NCI-H69 (cell line): ENCODE data around the gene RAMACL.

Experiments used
- DNase-seq: peaks from one replicate; lab custom pipeline; 2025; lab: John Stamatoyannopoulos, UW

Gene RAMACL

DNA sequence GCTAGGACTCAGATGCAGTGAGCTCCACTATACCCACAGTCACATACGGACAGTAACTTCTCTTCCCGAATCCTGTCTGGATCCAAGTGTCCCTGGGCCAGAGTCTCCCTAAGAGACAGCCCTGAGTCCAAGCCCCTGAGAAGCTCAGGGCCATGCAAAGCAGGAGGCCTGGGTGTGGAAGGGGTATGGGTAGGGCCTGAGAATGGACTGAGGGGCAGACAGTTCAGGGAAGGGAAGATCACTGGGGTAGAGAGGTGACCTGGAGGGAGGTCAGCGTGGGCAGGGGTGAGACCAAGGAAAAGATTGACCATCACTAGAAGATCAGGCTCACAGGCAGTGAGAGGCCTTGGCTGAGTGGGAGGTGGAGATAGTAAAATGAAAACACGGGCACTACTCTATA lies 31.8 kb upstream of the RAMACL start:
- DNase-seq: no peak

DNA sequence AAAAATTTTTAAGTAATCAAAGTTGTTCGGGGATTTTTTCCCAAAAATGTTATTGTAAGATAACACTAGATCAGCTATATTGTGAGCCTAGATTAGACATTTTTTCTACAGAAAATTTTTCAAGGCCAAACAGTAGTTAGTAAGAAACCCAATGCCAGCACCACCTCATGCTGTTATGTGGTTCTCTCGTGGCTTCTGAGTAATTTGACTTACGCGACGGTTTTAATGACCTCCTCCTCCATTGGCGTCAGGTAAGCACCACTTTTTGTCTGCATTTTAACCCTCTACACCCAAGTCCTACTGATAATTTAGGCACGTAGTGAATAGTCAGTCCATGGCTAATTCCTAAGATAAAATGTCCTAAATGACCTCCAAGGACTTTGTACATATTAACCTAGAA lies 30.9 kb upstream of the RAMACL start:
- no peak for DNase-seq

DNA sequence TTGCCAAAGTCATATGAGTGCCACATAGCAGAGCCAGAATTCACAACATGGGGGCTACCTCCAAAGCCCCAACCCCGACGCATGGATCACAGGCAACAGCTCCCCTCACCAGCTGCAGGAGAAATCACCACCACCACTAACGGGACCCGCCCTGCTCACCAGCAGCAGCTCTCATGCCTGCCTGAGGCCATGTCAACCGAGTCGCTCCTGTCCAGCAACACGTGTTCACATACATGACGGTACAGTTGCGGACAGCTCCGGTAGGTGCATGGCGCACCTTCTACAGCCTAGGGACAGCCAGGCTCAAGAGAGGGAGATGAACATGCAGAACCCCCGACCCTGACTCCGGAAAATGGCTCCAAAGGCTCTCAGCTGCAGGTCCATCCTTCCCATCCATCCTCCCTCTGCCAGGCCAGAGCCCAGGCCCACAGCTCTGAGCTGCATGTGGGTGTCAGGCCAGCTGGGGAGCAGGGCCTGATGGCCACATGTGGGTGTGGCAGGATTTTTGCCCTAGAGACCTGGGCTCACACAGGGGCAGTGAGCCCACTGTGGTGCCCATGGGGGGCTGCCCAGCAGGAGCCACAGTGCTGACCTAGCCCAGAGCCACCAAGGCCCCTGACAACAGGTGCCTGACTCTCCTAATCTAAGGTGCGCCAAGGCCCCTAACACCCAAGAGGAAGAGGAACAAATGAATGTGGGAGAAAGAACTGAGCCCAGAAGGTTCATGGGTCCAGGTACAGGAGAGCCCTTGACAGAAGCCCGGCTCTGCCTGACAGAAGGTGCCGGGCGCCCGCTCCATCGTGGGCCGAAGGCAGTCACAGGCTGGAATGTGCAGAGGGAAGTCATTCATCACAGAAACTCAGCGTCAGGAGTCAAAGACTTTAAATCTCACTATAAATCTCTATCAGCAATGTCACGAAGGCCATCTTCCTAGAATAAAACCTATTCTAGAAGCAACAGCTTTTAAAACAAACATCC lies 30.1 kb upstream of the RAMACL start:
- no peak for DNase-seq

DNA sequence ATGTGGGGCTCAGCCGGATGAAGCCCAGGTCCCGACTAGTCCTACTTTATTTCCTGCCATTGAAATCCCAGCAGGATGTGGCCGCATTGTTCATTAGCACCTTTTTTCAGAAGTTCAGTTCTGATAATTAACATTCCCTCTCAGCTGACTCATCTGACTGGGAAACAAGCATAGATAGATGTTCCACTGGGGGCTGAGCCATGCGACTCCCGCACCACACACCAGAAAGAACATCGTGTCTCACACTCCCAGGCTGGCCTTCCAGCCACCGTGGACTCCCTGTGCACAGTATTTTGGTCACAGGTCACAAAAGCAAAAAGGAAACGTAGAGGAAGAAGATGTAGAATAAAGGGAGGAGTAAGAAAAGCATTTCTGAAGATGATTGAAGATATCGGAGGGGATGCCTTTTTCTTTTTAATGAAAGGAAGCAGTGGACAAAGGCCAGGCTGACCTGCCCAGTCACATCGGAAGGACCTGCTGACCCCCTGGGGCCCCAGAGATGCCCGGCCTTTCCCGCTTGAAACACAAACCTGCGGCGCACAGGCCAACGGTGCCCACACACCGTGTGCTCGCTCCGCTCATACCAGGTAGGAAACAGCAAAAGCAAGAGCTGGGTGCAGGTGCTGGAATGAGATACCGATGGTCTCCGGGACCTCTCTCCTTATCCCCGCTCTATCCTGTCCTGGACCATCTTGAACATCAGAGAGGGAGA lies 28.7 kb upstream of the RAMACL start:
- DNase-seq: no peak

DNA sequence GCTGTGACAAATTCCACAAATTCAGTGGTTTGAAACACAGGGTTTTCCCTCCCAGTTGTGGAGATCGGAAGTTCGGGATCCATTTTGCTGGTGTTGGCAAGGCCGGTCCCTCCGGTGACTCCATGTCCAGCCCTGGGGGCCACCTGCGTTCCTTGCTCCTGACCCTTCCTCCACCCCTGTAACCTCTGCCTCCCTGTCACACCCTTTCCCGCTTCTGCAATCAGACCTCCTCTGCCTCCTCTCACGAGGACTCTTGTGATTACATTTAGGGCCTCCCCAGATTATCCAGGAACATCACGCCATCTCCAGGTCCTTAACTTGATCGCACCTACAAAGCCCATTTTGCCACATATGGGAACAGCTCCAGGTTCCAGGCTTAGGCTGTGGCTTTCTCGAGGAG lies 28.1 kb upstream of the RAMACL start:
- no peak for DNase-seq

DNA sequence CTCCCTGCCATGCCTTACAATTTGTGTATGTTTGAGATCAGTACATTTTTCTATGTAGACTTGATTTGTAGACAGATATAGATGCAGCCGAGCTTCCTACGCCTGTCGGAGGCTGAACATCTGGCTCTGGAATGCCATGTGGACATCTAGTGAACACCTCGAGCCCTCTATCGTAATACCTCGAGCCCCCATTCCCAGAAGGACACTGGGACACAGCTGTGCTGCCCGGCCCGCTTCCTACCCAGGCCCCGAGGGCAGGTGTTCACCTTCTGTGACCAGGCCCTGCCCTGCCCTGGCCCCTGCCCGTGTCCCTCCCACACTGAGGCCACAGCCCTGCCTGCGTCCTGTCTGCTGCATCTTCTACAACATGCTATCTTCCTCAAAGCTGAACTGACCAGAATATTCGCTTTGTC lies 27.7 kb upstream of the RAMACL start:
- DNase-seq: no peak

DNA sequence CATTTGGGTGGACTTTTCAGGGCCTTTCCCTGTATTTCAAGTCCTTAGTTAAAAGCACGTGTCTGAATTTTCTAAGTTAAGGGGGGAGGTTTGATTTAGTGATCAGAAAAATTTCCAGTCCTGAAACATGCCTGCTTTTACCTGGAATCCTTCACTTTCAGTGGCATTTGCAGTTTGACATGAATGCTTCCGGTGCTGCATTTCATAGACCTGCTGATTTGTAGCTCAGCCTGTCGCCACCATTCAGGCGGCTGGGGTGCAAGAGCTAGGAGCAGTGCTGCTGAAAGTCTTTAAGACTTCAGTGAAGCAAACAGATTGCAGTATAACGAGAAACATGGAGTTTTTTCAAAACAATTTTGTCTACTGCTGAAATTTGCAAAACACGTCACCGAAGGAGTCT lies 26.5 kb upstream of the RAMACL start:
- DNase-seq: no peak

DNA sequence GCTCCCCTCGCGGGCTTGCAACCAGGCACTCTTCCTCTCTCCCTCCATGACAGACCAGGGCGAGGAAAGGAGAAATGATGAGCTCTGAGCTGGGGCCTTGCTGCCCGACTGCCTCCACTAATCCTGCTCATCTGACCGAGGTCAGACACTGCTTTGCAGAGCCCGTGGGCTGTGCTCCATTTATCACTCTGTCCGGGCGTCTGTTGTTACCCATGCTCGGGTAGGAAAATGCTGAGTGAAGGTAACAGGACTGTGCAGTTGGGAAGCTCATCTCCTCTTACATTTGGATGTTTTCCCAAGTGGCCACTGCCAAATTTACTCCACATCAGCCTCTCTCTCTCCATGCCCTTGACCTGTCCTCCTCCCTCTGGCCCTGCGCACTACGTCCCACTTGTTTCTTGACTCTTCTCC lies 26.0 kb upstream of the RAMACL start:
- no peak for DNase-seq

DNA sequence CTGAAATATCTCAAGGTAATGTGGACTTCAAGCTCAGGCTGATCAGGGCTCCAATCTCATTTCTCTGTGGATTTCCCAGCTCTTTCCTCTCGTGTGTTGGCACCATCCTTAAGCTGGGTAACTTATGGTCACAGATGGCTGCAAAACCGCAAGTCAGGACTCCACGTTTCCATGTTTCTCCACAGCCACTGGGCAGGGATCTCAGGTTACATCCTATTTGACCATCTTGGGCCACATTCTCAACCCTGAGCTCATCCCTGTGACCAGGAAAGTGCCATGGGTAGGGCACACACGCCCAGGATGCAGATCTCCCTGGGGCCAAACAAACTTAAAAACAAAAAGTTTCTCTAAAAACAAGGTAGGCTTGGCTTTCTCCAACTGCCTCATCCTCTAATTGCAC lies 25.2 kb upstream of the RAMACL start:
- DNase-seq: no peak

DNA sequence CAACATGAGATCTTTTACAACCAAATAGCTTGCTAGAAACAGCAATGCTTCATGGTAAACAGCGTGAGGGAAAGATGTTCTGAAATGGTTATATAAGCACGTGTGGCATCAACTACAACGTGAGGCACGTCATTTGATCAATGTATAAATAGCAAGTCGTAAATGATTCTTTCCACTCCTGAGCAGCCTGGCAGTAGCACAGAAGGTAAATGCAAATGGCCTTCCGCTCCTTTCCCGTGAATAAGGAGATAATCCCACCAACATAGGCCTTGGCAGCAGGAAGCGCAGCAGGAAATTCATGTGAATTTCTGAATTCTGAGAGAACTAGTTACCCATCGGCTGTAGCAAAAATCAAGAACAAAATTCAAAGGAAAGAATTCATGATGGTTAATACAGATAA lies 23.6 kb upstream of the RAMACL start:
- no peak for DNase-seq

DNA sequence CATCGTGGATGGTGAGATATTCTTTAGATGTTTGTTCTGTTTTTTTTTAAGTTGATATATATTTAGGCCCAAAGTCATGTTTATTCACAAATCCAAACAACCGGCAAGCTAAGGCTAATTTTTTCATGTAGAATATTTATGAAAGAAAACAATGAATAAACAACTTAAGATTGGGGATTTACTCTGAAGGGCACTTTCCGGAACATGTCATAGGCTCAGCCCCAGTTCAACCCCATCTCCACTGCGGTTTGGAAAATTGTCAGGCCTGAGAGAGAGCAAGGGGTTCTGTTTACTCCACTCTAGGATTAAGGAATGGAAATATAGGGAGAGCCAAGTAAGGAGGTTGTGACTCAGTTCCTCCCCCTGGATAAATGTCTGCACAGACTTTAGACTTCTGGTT lies 22.3 kb upstream of the RAMACL start:
- no peak for DNase-seq

DNA sequence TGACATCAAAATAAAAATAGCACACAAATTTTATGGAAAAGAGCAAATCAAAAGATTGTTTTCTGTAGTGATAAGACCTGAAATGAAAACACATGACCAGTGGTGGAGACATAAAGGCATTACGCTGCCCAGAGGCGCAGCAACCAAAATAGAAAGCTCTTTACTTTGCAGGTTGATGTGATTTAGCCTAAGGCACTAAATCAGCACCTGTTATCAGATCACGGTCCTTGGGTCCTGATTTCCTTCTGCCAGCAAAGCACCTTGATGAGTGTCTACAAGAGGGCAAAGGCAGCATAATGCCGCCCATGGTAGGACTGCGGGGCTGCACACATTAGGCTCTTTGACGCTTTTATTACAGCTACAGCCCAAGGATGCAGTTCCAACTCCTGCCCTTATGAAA lies 19.3 kb upstream of the RAMACL start:
- DNase-seq: no peak

DNA sequence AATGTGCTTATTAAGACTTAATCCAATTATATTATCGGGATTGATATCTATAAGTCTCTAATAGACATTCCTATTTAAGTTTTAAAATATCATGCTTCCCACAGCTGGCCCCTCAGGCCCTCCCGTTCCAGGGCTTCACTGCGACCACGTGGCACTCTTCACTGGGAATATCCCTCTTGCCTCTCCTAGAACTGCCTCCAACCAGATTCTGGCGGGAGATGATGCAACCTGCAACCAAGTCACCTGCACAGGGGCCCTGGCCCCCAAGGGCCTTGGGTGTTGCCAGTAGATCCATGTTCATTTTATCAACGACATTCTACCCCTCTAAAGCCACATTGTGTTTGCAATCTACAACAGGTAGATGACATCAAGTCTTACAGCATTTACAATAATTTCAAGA lies 18.4 kb upstream of the RAMACL start:
- no peak for DNase-seq

DNA sequence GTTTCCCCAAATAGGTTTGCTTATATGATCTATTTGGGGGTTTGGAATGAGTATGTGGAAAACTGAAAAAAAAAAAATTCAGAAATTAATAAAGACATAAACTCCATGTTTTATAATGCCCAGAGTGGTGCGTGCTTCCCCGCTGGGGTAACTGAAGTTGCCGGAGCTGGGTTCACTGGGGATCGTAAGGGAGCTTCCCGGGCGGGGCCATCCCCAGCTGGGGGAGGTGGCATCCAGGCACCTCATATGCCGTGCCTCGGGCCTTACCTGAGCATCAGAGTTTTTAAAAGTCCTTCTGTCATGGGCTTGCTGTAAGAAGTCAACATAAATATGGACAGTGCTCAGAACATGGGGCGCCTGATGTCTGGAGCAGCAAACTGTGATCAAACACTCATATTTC lies 17.9 kb upstream of the RAMACL start:
- DNase-seq: no peak

DNA sequence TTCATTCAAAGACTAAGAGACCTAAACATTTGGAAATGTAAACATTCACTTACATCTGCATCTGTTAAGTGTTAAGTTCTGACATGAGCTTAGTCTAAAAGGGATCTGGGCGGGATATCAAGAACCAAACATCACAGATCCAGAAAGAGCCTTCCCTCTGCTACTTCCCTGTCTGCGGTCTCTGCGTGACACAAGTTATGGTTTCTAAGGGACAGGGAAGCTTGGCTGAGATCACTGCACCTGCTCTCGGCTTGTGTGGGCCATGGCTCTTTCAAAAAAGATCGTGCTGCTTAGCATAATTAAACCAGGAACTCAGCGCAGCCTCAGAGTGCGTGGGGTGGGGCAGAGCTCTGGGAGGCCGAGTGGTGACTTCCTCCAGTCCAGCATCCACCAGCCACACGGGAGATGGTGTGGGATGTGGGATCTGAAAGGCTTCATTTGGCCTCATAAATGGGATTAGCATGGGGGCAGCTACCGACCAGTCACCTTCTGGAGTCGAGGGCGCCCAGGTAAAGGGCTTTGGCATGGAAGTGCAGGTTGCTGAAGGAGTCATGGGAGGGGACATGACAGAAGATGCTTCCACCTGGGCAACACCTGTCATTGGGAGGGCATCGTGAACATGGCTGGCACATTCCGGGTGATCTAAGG lies 16.7 kb upstream of the RAMACL start:
- no peak for DNase-seq

DNA sequence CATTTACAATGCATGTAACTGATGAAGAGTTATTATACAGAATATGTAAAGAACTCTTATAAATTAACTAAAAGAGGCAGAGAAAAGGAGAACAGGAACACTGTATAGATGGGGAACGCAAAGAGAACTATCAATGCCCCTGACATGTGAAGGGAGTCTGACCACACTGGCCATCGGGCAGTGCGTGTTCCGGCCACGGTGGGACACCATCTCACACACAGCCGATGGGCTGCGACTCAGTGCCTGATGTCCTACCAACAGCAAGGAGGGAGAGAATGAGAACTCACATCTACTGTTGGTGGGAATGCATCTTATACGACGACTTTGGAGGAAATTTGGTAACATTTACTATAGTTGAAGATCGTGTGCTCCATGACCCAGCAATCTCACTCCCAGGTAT lies 15.5 kb upstream of the RAMACL start:
- no peak for DNase-seq

DNA sequence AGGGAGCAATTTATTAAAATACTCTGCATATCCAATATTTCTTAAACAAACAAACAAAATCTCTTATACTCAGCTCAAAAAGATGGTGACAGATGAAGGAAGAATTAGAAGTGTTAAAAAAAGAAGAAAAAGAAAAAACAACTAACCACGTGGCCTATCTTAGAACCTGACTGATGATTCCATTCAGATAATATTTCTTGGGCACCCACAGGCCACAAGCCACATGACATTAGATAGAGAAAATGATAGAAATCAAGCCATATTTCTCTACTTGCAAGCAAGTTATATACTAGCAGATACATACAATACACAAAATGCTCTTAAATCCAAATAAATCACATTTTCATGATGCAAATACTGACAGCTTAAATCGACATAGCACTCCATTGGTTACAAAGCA lies 14.5 kb upstream of the RAMACL start:
- no peak for DNase-seq

DNA sequence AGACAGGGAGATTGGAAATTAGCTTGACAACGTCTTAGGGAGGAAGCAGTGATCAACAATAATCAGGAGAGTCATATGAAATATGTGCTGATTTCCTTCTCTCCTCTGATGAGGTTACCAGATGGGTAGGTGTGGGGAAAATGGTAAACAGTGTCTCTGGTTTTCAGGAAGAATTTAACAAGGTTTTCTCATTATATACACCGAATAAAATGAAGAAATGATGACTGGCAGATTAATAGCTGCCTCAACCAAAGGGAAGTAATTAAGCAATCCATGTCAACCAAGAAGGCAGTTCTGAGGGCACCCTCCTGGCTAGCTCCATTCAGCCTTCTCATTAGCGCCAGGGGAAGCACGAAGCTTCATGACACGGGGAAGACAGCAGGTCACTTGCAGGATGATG lies 12.7 kb upstream of the RAMACL start:
- DNase-seq: no peak

DNA sequence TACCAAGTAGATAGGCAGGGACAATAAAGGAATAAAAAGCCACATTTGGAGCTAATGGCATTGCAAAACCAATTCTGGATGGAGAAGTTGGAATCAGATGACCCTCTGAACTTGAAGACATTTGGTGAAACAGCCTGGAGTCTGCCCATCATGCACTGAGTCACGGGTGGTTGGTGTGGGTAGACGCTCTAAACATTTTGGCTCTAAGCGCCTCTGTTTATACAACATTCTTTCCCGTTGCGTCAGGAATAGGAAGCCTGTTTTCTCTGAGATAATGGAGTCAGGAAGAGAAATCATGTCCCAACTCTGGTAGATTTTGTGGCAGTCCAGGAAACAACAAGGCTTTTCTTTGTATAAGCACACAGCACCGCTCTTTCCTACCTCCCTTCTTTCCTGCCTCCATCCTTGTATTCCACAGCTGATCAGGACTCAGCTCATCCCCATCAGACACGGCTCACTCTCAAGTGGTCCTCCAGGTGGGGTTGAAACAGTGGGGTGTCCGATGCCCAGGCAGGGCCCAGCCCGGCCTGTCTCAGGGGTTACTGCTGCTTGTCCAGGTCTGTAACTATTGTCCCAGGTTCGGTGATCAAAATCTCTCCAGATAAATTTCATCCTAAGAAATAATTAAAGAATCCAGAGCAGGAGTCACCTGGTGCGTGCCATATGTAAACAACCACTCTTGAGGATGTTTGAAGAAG lies 12.1 kb upstream of the RAMACL start:
- no peak for DNase-seq

DNA sequence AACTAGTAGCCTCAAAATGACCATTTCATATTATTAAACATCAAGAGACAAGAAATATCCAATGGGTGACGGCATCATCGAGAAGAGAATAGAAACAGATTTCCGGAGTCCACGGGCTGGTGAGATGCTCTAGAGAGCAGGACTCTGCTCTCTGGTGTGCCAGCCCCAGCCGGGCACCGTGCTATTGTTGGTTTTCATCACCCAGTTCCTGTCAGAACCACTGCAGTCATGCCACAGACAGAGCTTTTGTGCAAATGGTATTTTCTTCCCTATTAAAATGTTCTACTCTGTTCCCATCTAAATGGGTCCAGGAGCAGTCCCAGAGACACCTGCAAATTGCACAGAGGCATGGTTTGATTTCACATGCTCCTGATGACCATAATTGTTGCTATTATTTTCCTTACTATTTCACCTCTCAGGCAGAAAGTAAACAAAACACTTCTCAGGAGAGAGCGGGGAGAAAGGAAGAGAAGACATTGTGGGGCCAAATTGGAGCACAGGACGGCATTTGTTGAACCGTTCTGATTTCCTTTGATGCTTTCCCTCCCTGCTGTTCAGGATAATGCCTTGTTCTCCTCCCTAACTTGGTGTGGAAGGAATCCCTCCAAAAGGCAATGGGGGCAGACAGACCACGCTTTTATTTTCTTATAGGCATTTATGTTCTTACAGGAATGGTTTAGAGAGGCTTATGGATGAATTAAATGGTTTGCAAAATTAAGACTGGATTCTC lies 11.4 kb upstream of the RAMACL start:
- DNase-seq: no peak

DNA sequence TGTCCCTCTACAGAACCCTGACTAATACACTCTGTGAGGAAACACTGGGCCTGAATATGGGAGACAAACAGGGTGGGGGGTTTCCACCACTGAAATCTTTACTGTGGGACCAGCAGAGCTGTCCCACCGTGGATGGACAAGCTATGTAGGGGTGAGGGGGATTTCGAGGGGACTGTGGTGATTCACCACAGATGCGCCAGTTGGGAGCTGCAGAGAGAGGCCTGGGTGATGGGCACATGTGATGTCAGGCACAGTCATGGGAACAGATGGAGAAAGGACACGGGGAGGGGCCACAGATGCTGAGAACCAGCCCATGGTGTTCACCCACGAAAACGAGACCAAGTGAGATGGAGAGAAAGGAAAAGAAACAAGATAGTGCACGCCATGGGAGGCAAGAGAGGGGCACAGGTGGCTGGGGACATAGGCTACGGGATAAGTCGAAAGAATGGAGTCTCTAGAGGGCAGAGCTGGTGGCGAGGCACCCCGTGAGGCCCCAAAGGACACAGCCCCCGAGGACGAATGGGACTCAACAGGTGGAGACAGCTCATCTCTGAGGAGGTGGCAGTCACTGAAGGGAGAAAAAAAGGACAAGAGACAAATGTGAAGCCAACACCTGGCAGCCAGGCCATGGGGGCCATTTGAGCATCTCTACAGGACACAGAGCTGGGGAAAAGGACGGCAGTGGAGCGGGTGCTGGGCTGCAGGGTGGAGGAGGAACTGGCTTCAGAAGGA lies 10.5 kb upstream of the RAMACL start:
- no peak for DNase-seq
